OCI-LY7 (cell line): ENCODE measurements around the gene CDH7. TPM values are rescaled to one million over a fixed set of nuclear protein-coding genes. Genes with fewer than 3 reads are reported as not detected.

Experiments
- BruUV-seq: library from RNA; stranded (reverse); fragments of 400-500 nt; replicated peaks from 2 replicates; lab custom pipeline; 2021; lab: Mats Ljungman, UMichigan
- CTCF ChIA-PET: fragments of 300-600 bp; sonication (Branson Sonifier 250); formaldehyde crosslinking; loops from one replicate; lab custom pipeline; 2022; ENCODE audit warnings: antibody characterized with exemption; ENCODE audit not compliant: unreplicated experiment; lab: Charles Lee
- POLR2A ChIA-PET: fragments of 300-600 bp; sonication (Branson Sonifier 250); formaldehyde crosslinking; loops from one replicate; lab custom pipeline; 2022; ENCODE audit warnings: antibody characterized with exemption; lab: Charles Lee
- DNase-seq: peaks from one replicate; pipeline ENCODE4 v3.0.0-alpha.2; 2015; ENCODE audit warnings: low spot score
- H2AFZ ChIP-seq: fragments of 200-600 bp; sonication (generic), shearing (Covaris generic); 2 replicates; pipeline ENCODE4 v1.6.1; 2014; ENCODE audit warnings: mild to moderate bottlenecking, antibody characterized with exemption, low read length, moderate library complexity
- H3K27ac ChIP-seq: fragments of 200-600 bp; sonication (generic); 2 replicates; pipeline ENCODE4 v1.5.1; 2014; ENCODE audit warnings: mixed run types, low read depth, mild to moderate bottlenecking, moderate library complexity, low read length, inconsistent platforms; ENCODE audit not compliant: poor library complexity, severe bottlenecking
- H3K36me3 ChIP-seq: fragments of 200-600 bp; sonication (generic); 2 replicates; pipeline ENCODE4 v1.6.1; 2014; ENCODE audit warnings: mild to moderate bottlenecking, antibody characterized with exemption, low read length, moderate library complexity, mixed read lengths; ENCODE audit not compliant: insufficient read depth
- H3K4me1 ChIP-seq: fragments of 200-600 bp; sonication (generic); 2 replicates; pipeline ENCODE4 v1.5.1; 2014; ENCODE audit warnings: mild to moderate bottlenecking, low read length; ENCODE audit not compliant: insufficient read depth, poor library complexity, severe bottlenecking
- H3K4me2 ChIP-seq: fragments of 200-600 bp; sonication (generic); 2 replicates; pipeline ENCODE4 v1.6.1; 2014; ENCODE audit warnings: mild to moderate bottlenecking, low read length
- H3K4me3 ChIP-seq: fragments of 200-600 bp; sonication (generic); 2 replicates; pipeline ENCODE4 v1.5.1; 2014; ENCODE audit warnings: mild to moderate bottlenecking, low read depth, low read length; ENCODE audit not compliant: poor library complexity, severe bottlenecking
- H3K79me2 ChIP-seq: fragments of 200-600 bp; sonication (generic); 2 replicates; pipeline ENCODE4 v1.6.1; 2016; ENCODE audit warnings: low read depth, mild to moderate bottlenecking, low read length, moderate library complexity, mixed read lengths; ENCODE audit not compliant: insufficient read depth
- H3K9me2 ChIP-seq: fragments of 200-600 bp; sonication (generic); 2 replicates; pipeline ENCODE4 v1.6.1; 2016; ENCODE audit warnings: mild to moderate bottlenecking, low read length, mixed read lengths; ENCODE audit not compliant: insufficient read depth
- H3K9me3 ChIP-seq: fragments of 200-600 bp; sonication (generic); 2 replicates; pipeline ENCODE4 v1.6.1; 2014; ENCODE audit warnings: mild to moderate bottlenecking, mixed run types, low read length, mixed read lengths
- H4K20me1 ChIP-seq: fragments of 200-600 bp; sonication (generic); 2 replicates; pipeline ENCODE4 v1.6.1; 2014; ENCODE audit warnings: mild to moderate bottlenecking, antibody characterized with exemption, low read length, moderate library complexity, mixed read lengths; ENCODE audit not compliant: insufficient read depth
- EZH2phosphoT487 ChIP-seq: fragments of 200-600 bp; sonication (generic); IDR thresholded peaks from 2 replicates; pipeline ENCODE4 v1.6.1; 2018; ENCODE audit warnings: low read depth, borderline replicate concordance, mild to moderate bottlenecking, mixed run types, antibody characterized with exemption, low read length, moderate library complexity, mixed read lengths
- intact Hi-C: fragments of 100-400 bp; cut with micrococcal nuclease; formaldehyde crosslinking; loops from one replicate; pipeline ENCODE4 v1.10.0; 2022; ENCODE audit not compliant: unreplicated experiment
- total RNA-seq, 2 experiments: library from RNA; depleted of rRNA in 1 of 2; stranded (reverse); fragments of >200 nt in 1 of 2; shearing (Covaris generic) in 1 of 2; gene quantifications; 2 replicates each; pipeline ENCODE4 v1.2.3, GENCODE V29; 2014 to 2022
- TF ChIP-seq, protein P1 (sequence below): fragments of 200-600 bp; sonication (generic); conservative IDR thresholded peaks from 2 replicates; pipeline ENCODE4 v1.5.1; 2014; ENCODE audit warnings: mild to moderate bottlenecking, antibody characterized with exemption, low read length, moderate library complexity, mixed read lengths

Gene CDH7
- total RNA-seq, 2 experiments from 2014 or later, result not detected

- Histone ChIP-seq H3K79me2 (no peaks in the 10 kb centered on the region), H3K4me1 (no peaks in the 10 kb centered on the region), H4K20me1 (no peaks in the 10 kb centered on the region), H3K27ac (no peak overlapping the region), H2AFZ (no peak overlapping the region), H3K36me3 (no peaks in the 10 kb centered on the region), H3K9me2 (no peaks in the 10 kb centered on the region), H3K4me2 (no peak overlapping the region), H3K9me3 (no peaks in the 10 kb centered on the region), H3K4me3 (no peak overlapping the region)
- TF ChIP-seq EZH2phosphoT487, result no peak
- TF ChIP-seq, protein P1, sequence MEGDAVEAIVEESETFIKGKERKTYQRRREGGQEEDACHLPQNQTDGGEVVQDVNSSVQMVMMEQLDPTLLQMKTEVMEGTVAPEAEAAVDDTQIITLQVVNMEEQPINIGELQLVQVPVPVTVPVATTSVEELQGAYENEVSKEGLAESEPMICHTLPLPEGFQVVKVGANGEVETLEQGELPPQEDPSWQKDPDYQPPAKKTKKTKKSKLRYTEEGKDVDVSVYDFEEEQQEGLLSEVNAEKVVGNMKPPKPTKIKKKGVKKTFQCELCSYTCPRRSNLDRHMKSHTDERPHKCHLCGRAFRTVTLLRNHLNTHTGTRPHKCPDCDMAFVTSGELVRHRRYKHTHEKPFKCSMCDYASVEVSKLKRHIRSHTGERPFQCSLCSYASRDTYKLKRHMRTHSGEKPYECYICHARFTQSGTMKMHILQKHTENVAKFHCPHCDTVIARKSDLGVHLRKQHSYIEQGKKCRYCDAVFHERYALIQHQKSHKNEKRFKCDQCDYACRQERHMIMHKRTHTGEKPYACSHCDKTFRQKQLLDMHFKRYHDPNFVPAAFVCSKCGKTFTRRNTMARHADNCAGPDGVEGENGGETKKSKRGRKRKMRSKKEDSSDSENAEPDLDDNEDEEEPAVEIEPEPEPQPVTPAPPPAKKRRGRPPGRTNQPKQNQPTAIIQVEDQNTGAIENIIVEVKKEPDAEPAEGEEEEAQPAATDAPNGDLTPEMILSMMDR, result no peak
- POLR2A ChIA-PET, result no interaction called here
- intact Hi-C loops, result no loop called here
- BruUV-seq, result no TSS peak
- CTCF ChIA-PET, result no interaction called here
- DNase-seq, result no peak
Measured at GRCh38 chr18:65901522-65901921, 150.7 kb downstream of the CDH7 start.

DNA sequence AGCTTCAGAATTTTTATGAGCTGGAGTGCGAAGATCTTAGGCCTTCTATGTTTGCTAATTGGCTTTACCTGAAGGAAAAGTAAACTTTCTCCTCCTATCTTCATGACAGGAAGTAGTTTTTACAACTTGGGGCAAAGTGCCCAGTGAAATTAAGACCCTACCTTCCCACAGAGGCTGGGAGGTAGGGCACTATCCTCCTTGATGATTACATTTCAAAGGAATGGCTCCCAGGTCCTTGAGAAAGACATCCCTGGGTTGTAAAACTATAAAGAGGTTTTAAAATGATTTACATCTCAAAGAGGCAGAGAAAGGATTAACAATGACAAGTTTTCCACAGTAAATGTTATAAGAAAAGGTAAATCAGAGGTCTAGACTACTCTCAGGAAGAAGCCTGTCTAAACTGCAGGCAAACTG lies 155.8 kb downstream of the CDH7 start:
- no peak overlapping the region for H2AFZ ChIP-seq
- ChIA-PET POLR2A (no interaction called here), CTCF (no interaction called here)
- H3K4me2 ChIP-seq, result no peak overlapping the region
- H3K9me3 ChIP-seq, result no peaks in the 10 kb centered on the region
- intact Hi-C loops, result no loop called here
- H3K4me3 ChIP-seq, result no peak overlapping the region
- H3K4me1 ChIP-seq, result no peaks in the 10 kb centered on the region
- BruUV-seq, result no TSS peak
- no peaks in the 10 kb centered on the region for H4K20me1 ChIP-seq
- no peaks in the 10 kb centered on the region for H3K36me3 ChIP-seq
- TF ChIP-seq, protein P1, result no peak
- no peak for TF ChIP-seq EZH2phosphoT487
- no peaks in the 10 kb centered on the region for H3K9me2 ChIP-seq
- H3K79me2 ChIP-seq, result no peaks in the 10 kb centered on the region
- no peak for DNase-seq
- no peak overlapping the region for H3K27ac ChIP-seq

DNA sequence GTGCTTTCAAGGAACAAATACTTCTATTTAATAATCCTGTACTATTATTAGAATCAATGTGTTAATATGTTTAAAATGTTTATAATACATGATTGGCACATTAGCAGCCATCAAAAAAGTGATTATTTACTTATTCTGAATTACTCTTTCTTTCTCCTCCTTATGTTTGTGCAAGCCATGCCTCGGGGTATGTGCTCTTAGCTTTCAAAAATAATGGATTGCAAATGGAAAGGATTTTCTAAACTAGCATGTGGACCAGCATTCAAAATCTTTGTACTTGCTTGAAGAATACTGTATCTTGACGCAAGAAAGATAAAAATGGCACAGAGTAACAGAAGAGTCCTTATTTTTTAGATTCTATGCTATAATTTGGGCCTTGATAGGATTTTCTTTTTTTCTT lies 156.5 kb downstream of the CDH7 start:
- CTCF ChIA-PET, result no interaction called here
- no peaks in the 10 kb centered on the region for H3K79me2 ChIP-seq
- no peaks in the 10 kb centered on the region for H3K9me3 ChIP-seq
- DNase-seq, result no peak
- H3K4me2 ChIP-seq, result no peak overlapping the region
- H3K27ac ChIP-seq, result no peak overlapping the region
- TF ChIP-seq, protein P1, result no peak
- TF ChIP-seq EZH2phosphoT487, result no peak
- H3K4me3 ChIP-seq, result no peak overlapping the region
- POLR2A ChIA-PET, result no interaction called here
- no TSS peak for BruUV-seq
- H3K4me1 ChIP-seq, result no peaks in the 10 kb centered on the region
- H3K9me2 ChIP-seq, result no peaks in the 10 kb centered on the region
- intact Hi-C loops, result no loop called here
- H2AFZ ChIP-seq, result no peak overlapping the region
- no peaks in the 10 kb centered on the region for H3K36me3 ChIP-seq
- H4K20me1 ChIP-seq, result no peaks in the 10 kb centered on the region
